Measurements from ENCODE around the gene IL10RA.

The IL10RA gene

GRCh38 chr11:117993988-117994745, 8.0 kb downstream of the IL10RA start:
- no peak for DNase-seq

GRCh38 chr11:117995472-117995871, 9.3 kb downstream of the IL10RA start:
- no peak for DNase-seq

- no peak for DNase-seq
These were observed 9.9 kb downstream of the IL10RA start for GRCh38 chr11:117996058-117996457.

- DNase-seq: no peak
These were observed 11.2 kb downstream of the IL10RA start for GRCh38 chr11:117997406-117997805.

GRCh38 chr11:117997823-117998579, 11.8 kb downstream of the IL10RA start:
- peak in 1 of 5 donors; percentile 71 for DNase-seq

- no peak for DNase-seq
These were observed 12.6 kb downstream of the IL10RA start for GRCh38 chr11:117998664-117999353.

GRCh38 chr11:117999354-117999993, 13.3 kb downstream of the IL10RA start:
- DNase-seq: no peak

- DNase-seq: no peak
These were observed 14.1 kb downstream of the IL10RA start for GRCh38 chr11:118000067-118000849.

- no peak for DNase-seq
These were observed 14.6 kb downstream of the IL10RA start for GRCh38 chr11:118000850-118001228.

GRCh38 chr11:118001494-118001971, 15.3 kb downstream of the IL10RA start:
- peak in 1 of 5 donors; percentile 89 for DNase-seq

- DNase-seq: peak in 1 of 5 donors; percentile 92
These were observed 15.9 kb downstream of the IL10RA start for GRCh38 chr11:118002010-118002540.

- peak in 1 of 5 donors; percentile 86 for DNase-seq
These were observed 16.6 kb downstream of the IL10RA start for GRCh38 chr11:118002541-118003423.

GRCh38 chr11:118003456-118003855, 17.3 kb downstream of the IL10RA start:
- peak in 1 of 5 donors; percentile 59 for DNase-seq

- no peak for DNase-seq
These were observed 18.5 kb downstream of the IL10RA start for GRCh38 chr11:118004543-118005223.

- no peak for DNase-seq
These were observed 19.3 kb downstream of the IL10RA start for GRCh38 chr11:118005224-118006152.

- DNase-seq: no peak
These were observed 19.9 kb downstream of the IL10RA start for GRCh38 chr11:118006153-118006534.

- no peak for DNase-seq
These were observed 20.8 kb downstream of the IL10RA start for GRCh38 chr11:118007040-118007439.

- peak in 1 of 5 donors; percentile 69 for DNase-seq
These were observed 21.5 kb downstream of the IL10RA start for GRCh38 chr11:118007563-118008270.

Data from T-helper 1 cell (primary cell).